GM12864 (cell line): ENCODE data around the gene BANP.

Source experiments
- DNase-seq: peaks from one replicate; pipeline ENCODE4 v3.0.0-alpha.2; 2011; ENCODE audit warnings: low read depth
- H3K4me3 ChIP-seq: 2 replicates; pipeline ENCODE4 v1.5.1; 2011; ENCODE audit warnings: mild to moderate bottlenecking, low read depth, low read length, control low read depth
- TF ChIP-seq, protein P1 (sequence below): IDR thresholded peaks from 2 replicates; pipeline ENCODE4 v1.5.1; 2011; ENCODE audit warnings: low read depth, mild to moderate bottlenecking, moderate library complexity, low read length, control low read depth, inconsistent platforms; ENCODE audit errors: missing control alignments

Gene BANP

GRCh38 chr16:87917503-87917902, 33.7 kb upstream of the BANP start:
- TF ChIP-seq, protein P1, sequence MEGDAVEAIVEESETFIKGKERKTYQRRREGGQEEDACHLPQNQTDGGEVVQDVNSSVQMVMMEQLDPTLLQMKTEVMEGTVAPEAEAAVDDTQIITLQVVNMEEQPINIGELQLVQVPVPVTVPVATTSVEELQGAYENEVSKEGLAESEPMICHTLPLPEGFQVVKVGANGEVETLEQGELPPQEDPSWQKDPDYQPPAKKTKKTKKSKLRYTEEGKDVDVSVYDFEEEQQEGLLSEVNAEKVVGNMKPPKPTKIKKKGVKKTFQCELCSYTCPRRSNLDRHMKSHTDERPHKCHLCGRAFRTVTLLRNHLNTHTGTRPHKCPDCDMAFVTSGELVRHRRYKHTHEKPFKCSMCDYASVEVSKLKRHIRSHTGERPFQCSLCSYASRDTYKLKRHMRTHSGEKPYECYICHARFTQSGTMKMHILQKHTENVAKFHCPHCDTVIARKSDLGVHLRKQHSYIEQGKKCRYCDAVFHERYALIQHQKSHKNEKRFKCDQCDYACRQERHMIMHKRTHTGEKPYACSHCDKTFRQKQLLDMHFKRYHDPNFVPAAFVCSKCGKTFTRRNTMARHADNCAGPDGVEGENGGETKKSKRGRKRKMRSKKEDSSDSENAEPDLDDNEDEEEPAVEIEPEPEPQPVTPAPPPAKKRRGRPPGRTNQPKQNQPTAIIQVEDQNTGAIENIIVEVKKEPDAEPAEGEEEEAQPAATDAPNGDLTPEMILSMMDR, result no peak
- H3K4me3 ChIP-seq, result no peak overlapping the region
- no peak for DNase-seq

- DNase-seq, result no peak
- H3K4me3 ChIP-seq, result no peak overlapping the region
These were observed 32.9 kb upstream of the BANP start for GRCh38 chr16:87918338-87918737.

GRCh38 chr16:87918866-87919680, 32.2 kb upstream of the BANP start:
- DNase-seq, result no peak
- TF ChIP-seq, protein P1, result no peak
- H3K4me3 ChIP-seq, result no peak overlapping the region

More at GRCh38 chr16:87918338-87918737, 32.9 kb upstream of the BANP start:
- TF ChIP-seq, protein P1, result no peak

DNA sequence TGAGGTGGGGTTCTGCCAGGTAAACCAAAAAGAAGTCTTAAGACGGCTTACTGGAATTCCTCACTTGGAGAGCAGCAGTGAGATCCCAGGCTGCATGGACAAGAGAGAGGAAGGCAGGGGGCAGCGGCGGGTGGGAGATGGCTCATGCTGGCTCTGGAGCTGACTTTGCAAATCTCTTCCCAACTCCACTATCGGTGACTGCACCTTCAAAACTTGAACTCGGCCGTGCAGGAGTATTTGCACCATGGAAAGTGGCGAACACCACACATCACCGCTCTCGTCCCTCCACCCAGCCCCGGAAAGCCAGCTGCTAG, 31.6 kb upstream of the BANP start:
- no peak overlapping the region for H3K4me3 ChIP-seq
- DNase-seq, result no peak
- TF ChIP-seq, protein P1, result no peak

DNA sequence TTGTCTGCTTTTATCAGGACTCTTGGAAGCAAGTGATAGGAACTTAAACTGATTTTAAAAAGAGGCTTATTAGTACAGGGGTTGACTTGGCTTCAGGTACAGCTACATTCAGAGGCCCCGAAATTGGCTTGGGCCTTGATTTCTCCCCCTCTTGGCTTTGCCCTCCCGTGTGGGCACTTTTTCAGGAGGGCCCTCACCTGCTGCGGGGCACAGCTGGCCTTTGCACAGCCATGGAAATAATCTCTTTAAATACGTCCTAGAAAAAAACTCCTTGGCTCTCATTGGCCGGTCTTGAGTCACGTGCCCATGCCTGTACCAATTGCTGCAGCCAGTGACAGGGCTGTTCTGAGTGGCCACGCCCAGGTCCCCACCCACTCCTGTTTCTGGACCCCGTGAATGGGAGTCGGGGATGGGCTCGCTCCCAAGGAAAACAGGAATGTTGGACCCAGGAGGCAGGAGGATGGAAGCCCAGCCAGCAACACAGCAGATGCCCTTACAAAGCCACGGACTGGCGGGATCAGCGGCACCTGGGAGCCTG, 29.9 kb upstream of the BANP start:
- H3K4me3 ChIP-seq, result no peak overlapping the region
- TF ChIP-seq, protein P1, result no peak
- DNase-seq, result no peak

GRCh38 chr16:87922250-87922871, 28.9 kb upstream of the BANP start:
- H3K4me3 ChIP-seq, result no peak overlapping the region
- TF ChIP-seq, protein P1, result no peak
- DNase-seq, result no peak
